Cardiac atrium fibroblast (primary cell): ENCODE results near the gene MRPL43. TPM values are rescaled to one million over a fixed set of nuclear protein-coding genes. Genes with fewer than 3 reads are reported as not detected.

Source experiments
- total RNA-seq: library from RNA; depleted of rRNA; stranded (reverse); fragments of >200 nt; gene quantifications from 2 replicates; pipeline ENCODE4 v1.2.3, GENCODE V29; 2015

Gene MRPL43
- 75.7 and 78.3 TPM in 2 replicates for total RNA-seq

DNA sequence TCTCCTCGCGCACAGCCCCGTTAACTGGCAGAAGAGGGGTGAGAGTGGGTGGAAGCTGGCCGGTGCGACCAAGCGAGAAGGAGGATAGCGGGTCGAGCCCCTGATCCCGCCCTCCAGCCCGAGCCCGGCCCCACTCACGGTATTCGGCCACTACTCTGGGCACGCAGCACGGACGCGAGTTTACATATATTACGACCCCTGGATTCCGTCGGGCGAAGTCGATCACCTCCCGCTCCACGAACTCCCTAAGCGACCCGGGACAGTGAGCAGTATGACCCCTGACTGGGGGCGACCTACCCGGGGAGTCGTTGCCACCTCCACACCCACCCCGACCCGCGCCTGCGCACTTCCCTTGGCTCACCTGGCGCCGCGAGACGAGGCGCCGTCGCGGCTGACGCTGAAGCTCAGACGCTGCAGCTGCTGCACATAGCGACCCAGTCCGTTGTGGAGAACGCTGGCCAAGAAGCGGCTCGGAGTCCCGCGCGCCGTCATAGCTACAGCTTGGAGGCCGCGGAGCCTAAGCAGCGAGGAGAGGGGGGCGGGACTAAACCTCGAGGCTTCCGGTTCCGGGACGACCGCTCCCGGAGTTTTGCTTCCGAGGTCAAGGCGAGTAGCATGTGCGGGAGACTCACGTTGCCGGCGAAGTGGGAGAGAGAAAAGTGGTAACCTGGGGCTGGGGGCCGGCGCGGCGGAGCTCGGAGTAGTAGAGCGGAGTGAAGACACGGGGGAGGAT, at the start of gene MRPL43, which contains the start of gene TWNK:
Gene MRPL43, minus strand, starts transcription at position 546 of the 733 bp plus-strand sequence. Its CDS starts 54 bp downstream, at position 492.
Gene TWNK, plus strand, starts transcription at position 592 of the 733 bp plus-strand sequence. CDS start 668 bp downstream, outside the sequence.

DNA sequence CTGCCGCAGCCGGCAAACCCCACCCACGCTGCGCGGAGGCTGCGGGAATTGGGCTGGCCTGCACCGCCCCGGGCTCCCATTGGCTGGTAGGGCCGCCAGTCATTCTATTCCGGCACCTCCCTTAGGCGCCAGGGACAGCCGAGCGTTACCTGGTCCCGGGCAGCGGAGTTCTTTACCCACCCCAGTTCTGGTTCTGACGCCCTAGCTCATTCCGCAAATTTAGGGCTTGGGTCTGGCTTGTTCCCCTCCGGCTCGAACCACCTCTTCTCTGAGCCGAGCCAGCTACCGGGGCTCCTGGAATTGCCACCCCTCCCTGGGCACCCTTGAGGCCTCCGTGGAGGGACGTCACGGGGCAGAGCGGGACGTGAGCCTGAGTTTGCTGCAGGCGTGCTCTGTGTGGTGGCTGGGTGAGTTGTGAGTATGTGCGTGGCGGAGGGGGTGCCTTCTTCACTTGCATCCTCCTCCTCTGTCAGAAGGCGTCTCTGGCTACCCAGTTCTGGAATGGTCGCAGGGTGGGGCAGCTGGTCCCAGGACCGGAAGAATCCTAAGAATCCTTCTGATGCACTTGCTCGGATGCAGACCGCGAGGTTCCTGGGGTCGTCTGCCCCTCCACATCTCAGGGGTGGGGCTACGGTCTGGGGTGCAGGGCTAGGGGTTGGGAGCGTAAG, 44.0 kb upstream of the MRPL43 start, which contains the start of the genes PDZD7 and SFXN3:
Gene PDZD7, minus strand, starts transcription at position 2 of the 668 bp plus-strand sequence. CDS start 910 bp downstream, outside the sequence.
Gene SFXN3, plus strand, starts transcription at position 107 of the 668 bp plus-strand sequence. CDS start 3,461 bp downstream, outside the sequence.

DNA sequence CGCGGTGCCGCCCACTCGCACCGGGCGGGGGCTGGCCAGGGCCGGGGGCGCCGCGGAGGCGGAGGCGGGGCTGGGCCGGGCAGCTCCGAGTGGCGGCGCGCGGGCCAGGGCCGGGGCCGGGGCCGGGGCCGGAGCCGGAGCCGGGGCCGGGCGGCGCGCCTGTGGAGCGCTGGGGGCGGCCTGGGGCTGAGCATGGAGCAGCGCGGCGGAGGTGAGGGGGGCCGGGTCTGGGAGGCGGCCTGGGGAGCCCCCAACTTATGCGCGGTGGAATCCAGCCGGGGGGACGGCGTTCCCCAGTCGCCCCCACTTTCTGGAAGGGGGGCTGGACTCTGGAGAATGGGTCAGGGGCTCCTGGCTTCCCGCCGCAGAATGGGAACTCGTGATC, 12.4 kb upstream of the MRPL43 start, which contains the start of gene LZTS2:
Gene LZTS2, plus strand, starts transcription at position 67 of the 385 bp plus-strand sequence. CDS start 2,731 bp downstream, outside the sequence.

DNA sequence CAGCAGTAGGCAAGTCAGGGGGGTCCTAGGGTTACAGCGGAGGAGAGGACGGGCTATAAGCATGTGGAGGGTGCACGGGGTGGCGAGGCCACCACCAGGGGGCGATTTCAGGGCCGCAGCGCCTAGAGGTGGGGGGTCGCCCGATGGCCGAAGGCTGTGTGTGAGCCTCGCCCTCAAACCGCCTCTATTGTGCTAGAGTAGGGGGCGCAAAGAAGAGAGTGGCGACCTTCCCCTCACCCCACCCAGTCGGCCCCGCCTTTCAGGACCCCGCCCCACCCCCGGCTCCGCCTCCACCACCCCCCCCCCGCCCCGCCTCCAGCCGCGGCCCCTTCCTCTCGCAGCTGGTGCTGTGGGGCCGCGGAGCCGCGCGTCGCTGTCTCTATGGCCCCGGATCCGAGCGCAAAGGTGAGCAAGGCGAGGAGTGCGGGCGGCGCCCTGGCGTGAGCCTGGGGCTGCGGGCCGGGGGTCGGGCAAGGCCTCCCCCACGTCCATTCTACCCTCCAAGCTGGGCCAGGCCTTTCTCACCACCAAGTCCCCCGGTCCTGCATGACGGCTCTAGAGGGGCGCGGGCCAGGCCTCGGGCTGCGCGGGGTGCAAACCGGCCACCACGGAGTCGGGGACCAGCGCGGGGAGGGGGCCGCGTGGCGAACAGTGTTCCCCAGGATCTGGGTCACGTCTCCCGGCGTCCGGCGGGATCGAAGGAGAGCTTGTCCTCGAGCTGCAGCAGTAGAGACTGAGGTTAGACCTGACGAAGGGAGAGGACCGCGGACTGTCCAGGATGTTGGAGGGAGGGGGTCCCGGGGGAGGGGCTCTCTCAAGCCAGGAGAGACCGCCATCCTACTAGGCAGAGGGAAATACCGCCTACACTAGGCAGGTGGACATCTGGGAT, 17.9 kb downstream of the MRPL43 start, which contains the start of gene SEMA4G:
Gene SEMA4G, plus strand, starts transcription at position 318 of the 889 bp plus-strand sequence. CDS start 3,409 bp downstream, outside the sequence.

Other genes starting within 250 kb of the MRPL43 start
- not detected in 2 replicates for gene PAX2, start 241.9 kb downstream of the MRPL43 start, total RNA-seq
- 6.9 and 9.9 TPM in 2 replicates for gene SLF2, start 74.5 kb downstream of the MRPL43 start, total RNA-seq
- gene SEMA4G, start 18.0 kb downstream of the MRPL43 start, total RNA-seq, result 0.81 and 4.2 TPM in 2 replicates
- 6.5 and 12.0 TPM in 2 replicates for gene TWNK, start within 50 bp of the MRPL43 start, total RNA-seq
- 70.3 and 89.7 TPM in 2 replicates for gene LZTS2, start 12.3 kb upstream of the MRPL43 start, total RNA-seq
- 0.54 and 1.3 TPM in 2 replicates for gene PDZD7, start 43.6 kb upstream of the MRPL43 start, total RNA-seq
- 38.3 and 42.1 TPM in 2 replicates for gene SFXN3, start 43.7 kb upstream of the MRPL43 start, total RNA-seq
- gene KAZALD1, start 74.5 kb upstream of the MRPL43 start, total RNA-seq, result 21.2 and 57.8 TPM in 2 replicates
- gene TLX1, start 143.8 kb upstream of the MRPL43 start, total RNA-seq, result not detected in 2 replicates
- gene LBX1, start 242.0 kb upstream of the MRPL43 start, total RNA-seq, result under 0.01 TPM in 1 of 2 replicates, not detected in the other